GM21423 (cell line): Measurements from ENCODE around the gene TMEM121B.

Experiments
- ATAC-seq: cut with Tn5 transposase; IDR thresholded peaks from one replicate; pipeline ENCODE4 v1.9.1; 2021; ENCODE audit warnings: mild to moderate bottlenecking, moderate library complexity; ENCODE audit not compliant: unreplicated experiment

Gene TMEM121B

GRCh38 chr22:17138513-17138912, 17.4 kb upstream of the TMEM121B start:
- ATAC-seq = no peak

DNA sequence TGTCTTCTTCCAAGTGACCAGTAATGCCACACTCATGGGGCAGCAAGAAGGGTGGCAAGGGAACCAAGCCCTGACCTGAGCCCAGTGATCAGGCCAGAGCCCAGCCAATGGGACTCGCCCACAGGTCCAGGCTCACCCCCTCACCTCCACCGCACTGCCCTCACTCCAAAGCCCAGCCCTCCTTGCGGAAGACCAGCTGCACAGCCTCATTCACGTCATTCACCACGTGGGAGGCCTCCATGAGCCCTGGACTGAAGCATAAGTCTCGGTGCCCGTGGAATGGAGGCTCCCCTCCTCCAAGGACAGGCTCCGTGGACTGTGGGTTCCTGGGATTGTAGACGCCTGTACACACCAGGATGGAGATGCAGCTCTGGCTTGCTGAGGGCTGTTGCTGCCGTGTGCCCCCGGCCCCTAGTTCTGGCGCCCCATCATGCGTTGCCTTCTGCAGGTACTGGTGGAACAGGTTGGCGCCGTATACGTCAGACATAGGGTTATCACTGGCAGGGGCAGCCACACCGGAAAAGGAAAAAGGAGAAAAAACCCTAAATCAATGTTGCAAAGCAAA, 16.8 kb upstream of the TMEM121B start:
- no peak for ATAC-seq

GRCh38 chr22:17137170-17137569, 16.0 kb upstream of the TMEM121B start:
- no peak for ATAC-seq

- no peak for ATAC-seq
Observed at GRCh38 chr22:17135153-17135760, 14.1 kb upstream of the TMEM121B start.

- ATAC-seq = no peak
Observed at GRCh38 chr22:17133137-17133536, 12.0 kb upstream of the TMEM121B start.

DNA sequence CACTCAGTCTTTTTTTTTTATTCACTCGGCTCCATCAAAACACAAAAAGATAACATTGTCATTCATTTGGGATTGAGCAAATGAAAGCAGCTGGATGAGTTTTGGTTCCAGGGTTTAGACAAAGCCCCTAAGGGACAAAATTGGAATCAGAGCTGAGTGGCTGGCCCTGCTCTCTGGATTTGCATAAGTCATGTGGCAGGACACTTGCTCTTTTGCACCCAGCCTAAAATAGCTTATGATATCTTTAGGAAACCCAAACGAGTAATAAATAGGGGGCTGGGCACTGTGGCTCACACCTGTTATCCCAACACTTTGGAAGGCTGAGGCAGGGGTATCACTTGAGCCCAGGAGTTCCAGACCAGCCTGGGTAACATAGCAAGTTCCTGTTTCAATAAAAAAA, 11.0 kb upstream of the TMEM121B start:
- no peak for ATAC-seq

DNA sequence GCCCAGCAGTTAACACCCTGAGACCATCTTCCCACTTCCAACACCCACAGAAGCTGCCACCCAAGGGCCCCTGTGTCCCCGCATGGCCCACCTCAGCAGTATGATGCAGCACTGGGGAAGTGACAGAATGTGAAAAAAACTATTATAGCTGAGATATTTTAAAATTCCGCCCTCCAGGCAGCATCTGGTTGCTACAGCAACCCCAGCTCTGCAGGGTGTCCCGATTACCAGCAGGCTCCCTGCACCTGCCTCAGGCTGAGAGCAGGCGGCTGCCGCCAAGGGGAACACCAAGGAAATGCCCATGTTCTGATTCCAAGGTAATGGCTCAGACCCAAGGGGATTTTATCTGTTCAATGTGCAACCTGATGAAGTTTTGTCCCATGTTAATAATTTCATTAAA, 10.5 kb upstream of the TMEM121B start:
- ATAC-seq = no peak

GRCh38 chr22:17130199-17130598, 9.0 kb upstream of the TMEM121B start:
- no peak for ATAC-seq

DNA sequence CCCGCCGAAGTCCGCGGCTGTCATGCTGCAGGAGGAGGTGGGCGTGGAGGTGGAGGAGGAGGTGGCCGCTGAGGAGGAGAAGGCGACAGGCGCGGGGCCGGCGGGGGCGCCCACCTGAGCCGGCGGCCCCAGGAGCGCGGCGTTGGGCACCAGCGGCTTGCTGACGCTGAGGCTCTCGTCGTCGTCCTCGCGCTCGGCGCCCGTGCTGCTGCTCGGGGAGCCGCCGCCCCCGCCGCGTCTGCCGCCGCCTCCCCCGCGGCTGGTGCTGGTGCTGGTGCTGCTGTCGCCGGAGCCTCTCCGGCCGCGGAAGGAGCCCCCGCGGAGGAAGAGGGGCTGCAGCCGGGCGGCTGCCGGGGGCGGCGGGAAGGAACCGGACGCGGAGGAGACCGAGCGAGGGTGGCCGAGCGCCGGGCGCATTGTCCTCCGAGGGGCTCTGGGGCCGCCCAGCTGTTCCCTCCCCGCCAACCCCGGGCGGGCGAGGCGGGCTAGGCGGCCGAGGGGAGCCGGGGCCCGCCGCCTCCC, 388 bp downstream of the TMEM121B start:
- no peak for ATAC-seq

- ATAC-seq = no peak
Observed at GRCh38 chr22:17120281-17120680, 879 bp downstream of the TMEM121B start.

- ATAC-seq = no peak
Observed at GRCh38 chr22:17119481-17120202, 1.5 kb downstream of the TMEM121B start.

- no peak for ATAC-seq
Observed at GRCh38 chr22:17118342-17118741, 2.8 kb downstream of the TMEM121B start.

DNA sequence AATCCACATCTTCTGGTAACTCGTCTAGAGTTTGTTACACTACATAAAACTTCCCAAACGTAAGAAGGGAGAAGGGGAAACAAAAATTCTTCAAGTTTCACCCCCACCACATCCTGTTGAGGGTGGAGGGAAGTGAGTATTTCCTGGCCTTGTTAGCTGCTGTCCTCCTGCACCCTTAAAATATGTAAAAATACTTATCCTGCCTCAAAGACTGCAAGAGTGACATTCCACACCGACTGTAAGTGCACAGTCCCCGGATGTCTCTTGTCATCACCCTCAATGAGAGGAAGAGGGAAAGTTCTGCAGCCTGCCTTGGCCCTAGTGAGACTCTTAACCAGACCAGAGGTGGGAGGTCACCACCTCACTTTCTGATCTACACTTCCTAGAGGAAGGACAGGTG, 3.3 kb downstream of the TMEM121B start:
- ATAC-seq = no peak

DNA sequence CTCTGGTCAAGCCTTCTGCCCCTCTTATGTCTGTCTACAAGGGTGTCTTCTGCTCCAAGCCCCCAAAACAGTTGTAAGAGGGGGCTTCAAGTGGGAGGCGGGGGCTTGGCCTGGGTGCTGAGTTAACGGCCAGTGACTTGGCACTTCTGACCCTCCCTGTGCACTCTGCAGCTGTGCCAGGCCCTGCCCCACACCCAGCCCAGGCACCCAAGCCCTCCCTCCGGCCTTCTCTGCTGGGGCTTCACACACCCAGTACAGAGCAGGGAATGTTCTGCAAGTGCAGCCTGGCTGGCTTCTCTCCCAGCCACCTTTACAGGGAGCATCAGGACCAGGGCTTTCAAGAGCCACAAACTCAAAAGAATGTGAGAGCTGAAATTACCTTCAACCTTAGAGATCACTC, 3.8 kb downstream of the TMEM121B start:
- no peak for ATAC-seq

GRCh38 chr22:17116572-17117330, 4.4 kb downstream of the TMEM121B start:
- ATAC-seq = no peak

DNA sequence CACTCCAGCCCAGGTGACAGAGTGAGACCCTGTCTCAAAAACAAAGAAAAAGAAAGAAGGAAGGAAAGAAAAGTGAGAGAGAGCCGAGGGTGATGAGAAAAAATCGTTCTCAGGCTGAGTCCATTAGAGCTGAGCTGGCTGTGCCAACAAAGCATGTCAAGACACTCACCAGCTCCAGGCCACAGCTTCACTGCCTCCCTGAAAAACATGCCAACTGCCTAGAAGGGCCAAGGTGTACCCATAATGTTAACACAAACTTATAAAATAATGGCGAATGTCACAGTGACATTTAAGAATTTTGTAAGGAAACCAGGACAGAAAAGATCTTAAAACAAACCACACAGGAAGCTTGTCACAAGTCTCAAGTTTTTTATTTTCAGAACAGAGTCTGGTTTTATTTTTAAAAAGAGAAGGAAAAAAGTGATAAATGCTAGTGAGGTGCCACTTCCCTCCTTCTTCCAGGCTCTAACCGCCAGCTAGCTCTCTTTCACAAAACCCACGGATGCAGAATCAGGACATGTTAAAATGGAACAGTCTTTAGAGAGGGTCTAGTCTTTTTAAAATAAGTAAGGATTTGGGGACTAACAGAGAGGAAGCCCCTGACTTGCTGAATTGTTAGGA, 5.1 kb downstream of the TMEM121B start:
- ATAC-seq = no peak

GRCh38 chr22:17115236-17115635, 5.9 kb downstream of the TMEM121B start:
- no peak for ATAC-seq

GRCh38 chr22:17114898-17115235, 6.3 kb downstream of the TMEM121B start:
- no peak for ATAC-seq

GRCh38 chr22:17114173-17114897, 6.8 kb downstream of the TMEM121B start:
- no peak for ATAC-seq

GRCh38 chr22:17113600-17113999, 7.6 kb downstream of the TMEM121B start:
- ATAC-seq = no peak
